HCT116 (cell line): ENCODE results near the gene TSPAN1. TPM values are rescaled to one million over a fixed set of nuclear protein-coding genes. Genes with fewer than 3 reads are reported as not detected.

ENCODE experiments used
- ATAC-seq: fragments of 200-7000 bp; cut with Tn5 transposase; 2 replicates; pipeline ENCODE4 v1.9.1; 2020; ENCODE audit warnings: mild to moderate bottlenecking, moderate library complexity
- BruUV-seq: library from RNA; stranded (reverse); fragments of 400-500 nt; replicated peaks from 2 replicates; lab custom pipeline; 2021; lab: Mats Ljungman, UMichigan
- CTCF ChIA-PET: fragments of 300-600 bp; sonication (Branson Sonifier 250); formaldehyde crosslinking; loops from one replicate; lab custom pipeline; 2021; ENCODE audit warnings: antibody characterized with exemption; lab: Charles Lee
- POLR2A ChIA-PET: fragments of 300-600, 350-600 bp; sonication (Branson Sonifier 250); formaldehyde crosslinking; loops from one replicate; lab custom pipeline; 2021; ENCODE audit warnings: antibody characterized with exemption; lab: Charles Lee
- RAD21 ChIA-PET, 2 experiments: fragments of 300-600 bp; sonication (Branson Sonifier 250); formaldehyde crosslinking; loops; one replicate each; lab custom pipeline; 2023; ENCODE audit warnings: low total read pairs in 2 of 2; ENCODE audit not compliant: uncharacterized antibody in 2 of 2, unreplicated experiment in 2 of 2, low non-redundant PET in 1 of 2; lab: Charles Lee
- DNase-seq: peaks from one replicate; pipeline ENCODE4 v3.0.0-alpha.2; 2010; ENCODE audit warnings: low read depth, low spot score
- H2AFZ ChIP-seq: fragments of 200-600 bp; shearing (Covaris generic), sonication (generic); 2 replicates; pipeline ENCODE4 v1.6.1; 2017; ENCODE audit warnings: low read depth, mixed run types, mixed read lengths, antibody characterized with exemption, low read length; ENCODE audit not compliant: poor library complexity, severe bottlenecking
- H3K27ac ChIP-seq: 2 replicates; pipeline ENCODE4 v1.5.1; 2012; ENCODE audit warnings: low read depth, low read length
- H3K27me3 ChIP-seq: fragments of 200-600 bp; sonication (generic); 2 replicates; pipeline ENCODE4 v1.6.1; 2016; ENCODE audit warnings: mixed run types, low read length, mixed read lengths; ENCODE audit not compliant: insufficient read depth
- H3K36me3 ChIP-seq, 2 experiments: fragments of 200-500 bp in 1 of 2; fragments of 200-600 bp in 1 of 2; sonication (Bioruptor generic) in 1 of 2; sonication (generic) in 1 of 2; 2 replicates each; pipeline versions ENCODE4 v1.5.1 to v1.6.1; 2014 to 2016; ENCODE audit warnings: low read length in 2 of 2, inconsistent platforms in 1 of 2, mixed read lengths in 1 of 2, mixed run types in 1 of 2; ENCODE audit not compliant: insufficient read depth in 2 of 2, control insufficient read depth in 1 of 2
- H3K4me1 ChIP-seq, 2 experiments: fragments of 200-600 bp in 1 of 2; sonication (generic) in 1 of 2; 2 replicates each; pipeline versions ENCODE4 v1.5.1 to v1.6.1; 2012 to 2017; ENCODE audit warnings: low read length in 2 of 2, inconsistent platforms in 1 of 2, mild to moderate bottlenecking in 1 of 2, mixed read lengths in 1 of 2, mixed run types in 1 of 2, moderate library complexity in 1 of 2; ENCODE audit not compliant: insufficient read depth in 2 of 2, control insufficient read depth in 1 of 2
- H3K4me2 ChIP-seq: fragments of 200-600 bp; sonication (generic); 2 replicates; pipeline ENCODE4 v1.6.1; 2017; ENCODE audit warnings: mixed run types, low read length, mixed read lengths
- H3K4me3 ChIP-seq, 2 experiments: fragments of 200-600 bp in 1 of 2; sonication (generic) in 1 of 2; replicated peaks in 1 of 2; 2 replicates each; pipeline ENCODE4 v1.5.1; 2011 to 2016; ENCODE audit warnings: low read length in 2 of 2, control low read depth in 1 of 2, low read depth in 1 of 2, mild to moderate bottlenecking in 1 of 2, mixed read lengths in 1 of 2, mixed run types in 1 of 2
- H3K79me2 ChIP-seq: fragments of 200-600 bp; sonication (generic); 2 replicates; pipeline ENCODE4 v1.6.1; 2017; ENCODE audit warnings: mild to moderate bottlenecking, mixed run types, low read length, moderate library complexity, mixed read lengths; ENCODE audit not compliant: insufficient read depth
- H3K9ac ChIP-seq: fragments of 200-600 bp; sonication (generic); 2 replicates; pipeline ENCODE4 v1.6.1; 2016; ENCODE audit warnings: low read length, mixed read lengths
- H3K9me2 ChIP-seq: fragments of 200-600 bp; sonication (generic), shearing (Covaris generic); 2 replicates; pipeline ENCODE4 v1.6.1; 2017; ENCODE audit warnings: mixed run types, mild to moderate bottlenecking, moderate library complexity; ENCODE audit not compliant: insufficient read depth
- H3K9me3 ChIP-seq, 2 experiments: fragments of 200-500 bp in 1 of 2; fragments of 200-600 bp in 1 of 2; sonication (Bioruptor generic) in 1 of 2; sonication (generic) in 1 of 2; 2 replicates each; pipeline ENCODE4 v1.6.1; 2014 to 2017; ENCODE audit warnings: low read length in 2 of 2, mixed read lengths in 2 of 2, inconsistent platforms in 1 of 2, low read depth in 1 of 2, mild to moderate bottlenecking in 1 of 2, mixed run types in 1 of 2, moderate library complexity in 1 of 2; ENCODE audit not compliant: control insufficient read depth in 1 of 2, insufficient read depth in 1 of 2
- H4K20me1 ChIP-seq: fragments of 200-600 bp; sonication (generic), shearing (Covaris generic); 2 replicates; pipeline ENCODE4 v1.6.1; 2017; ENCODE audit warnings: mixed run types, mild to moderate bottlenecking, moderate library complexity; ENCODE audit not compliant: insufficient read depth
- EZH2 ChIP-seq: fragments of 200-600 bp; sonication (generic); IDR thresholded peaks from 2 replicates; pipeline ENCODE4 v1.6.1; 2017; ENCODE audit warnings: antibody characterized with exemption, mixed run types
- EZH2phosphoT487 ChIP-seq: fragments of 200-600 bp; IDR thresholded peaks from 2 replicates; pipeline ENCODE4 v1.6.1; 2018; ENCODE audit warnings: antibody characterized with exemption, borderline replicate concordance
- SIN3A ChIP-seq: IDR thresholded peaks from 2 replicates; pipeline ENCODE4 v1.6.1; 2012; ENCODE audit warnings: low read depth
- TCF7L2 ChIP-seq: IDR thresholded peaks from 2 replicates; pipeline ENCODE4 v1.7.0; 2011; ENCODE audit warnings: borderline replicate concordance, inconsistent platforms; ENCODE audit not compliant: insufficient read depth, insufficient read length; ENCODE audit errors: extremely low read depth
- intact Hi-C: fragments of 100-400 bp; cut with micrococcal nuclease; formaldehyde crosslinking; loops from 2 replicates; pipeline ENCODE4 v1.10.0; 2022
- total RNA-seq: library from RNA; stranded (reverse); gene quantifications from one replicate; pipeline ENCODE4 v1.2.1, GENCODE V29; 2021; ENCODE audit not compliant: unreplicated experiment
- TF ChIP-seq, protein P1 (sequence below): IDR thresholded peaks from 2 replicates; pipeline ENCODE4 v1.6.1; 2012; ENCODE audit warnings: low read depth

TSPAN1 gene
- total RNA-seq, 1 experiment from 2014 or later: 9.9 TPM

DNA sequence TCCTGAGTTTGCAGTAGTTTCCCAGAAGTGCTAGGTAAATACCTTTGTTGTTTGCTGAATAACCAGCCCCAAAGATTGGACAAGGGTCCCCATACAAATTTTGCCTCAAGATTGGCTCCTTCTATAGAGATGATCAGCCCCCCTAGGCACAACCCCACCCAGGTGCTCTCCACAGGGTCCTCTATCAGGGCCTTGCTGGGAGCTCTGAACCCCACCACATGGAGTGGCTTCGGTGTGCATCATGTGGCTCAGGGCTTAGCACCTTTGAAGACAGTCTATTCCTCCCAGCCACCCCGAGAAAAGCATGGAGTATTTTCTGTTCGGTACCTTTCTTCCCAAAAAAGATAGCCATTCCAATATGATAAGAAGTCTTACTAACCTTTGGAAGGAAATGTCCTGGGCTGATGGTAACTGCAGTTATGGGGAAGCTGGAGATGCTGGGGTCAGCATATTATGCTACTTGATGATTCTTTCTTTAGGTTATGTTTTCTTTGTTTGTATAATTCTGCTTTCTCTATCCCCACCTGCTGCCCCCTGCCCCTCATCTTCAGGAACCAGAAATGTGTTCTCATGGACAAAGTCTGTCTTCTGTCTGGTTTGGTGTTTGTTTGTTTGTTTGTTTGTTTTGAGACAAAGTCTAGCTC lies 5.0 kb upstream of the TSPAN1 start:
- Histone ChIP-seq H3K4me2 (no peak overlapping the region), H3K36me3 (no peaks in the 10 kb centered on the region), H2AFZ (no peak overlapping the region), H3K9ac (no peak overlapping the region), H3K9me2 (no peaks in the 10 kb centered on the region)
- ChIA-PET RAD21 (no interaction called here), POLR2A (no interaction called here)
- no peak for DNase-seq
- TF ChIP-seq EZH2phosphoT487: no peak
- TF ChIP-seq SIN3A: no peak
- TF ChIP-seq TCF7L2: no peak
- TF ChIP-seq EZH2: no peak
- TF ChIP-seq, protein P1, sequence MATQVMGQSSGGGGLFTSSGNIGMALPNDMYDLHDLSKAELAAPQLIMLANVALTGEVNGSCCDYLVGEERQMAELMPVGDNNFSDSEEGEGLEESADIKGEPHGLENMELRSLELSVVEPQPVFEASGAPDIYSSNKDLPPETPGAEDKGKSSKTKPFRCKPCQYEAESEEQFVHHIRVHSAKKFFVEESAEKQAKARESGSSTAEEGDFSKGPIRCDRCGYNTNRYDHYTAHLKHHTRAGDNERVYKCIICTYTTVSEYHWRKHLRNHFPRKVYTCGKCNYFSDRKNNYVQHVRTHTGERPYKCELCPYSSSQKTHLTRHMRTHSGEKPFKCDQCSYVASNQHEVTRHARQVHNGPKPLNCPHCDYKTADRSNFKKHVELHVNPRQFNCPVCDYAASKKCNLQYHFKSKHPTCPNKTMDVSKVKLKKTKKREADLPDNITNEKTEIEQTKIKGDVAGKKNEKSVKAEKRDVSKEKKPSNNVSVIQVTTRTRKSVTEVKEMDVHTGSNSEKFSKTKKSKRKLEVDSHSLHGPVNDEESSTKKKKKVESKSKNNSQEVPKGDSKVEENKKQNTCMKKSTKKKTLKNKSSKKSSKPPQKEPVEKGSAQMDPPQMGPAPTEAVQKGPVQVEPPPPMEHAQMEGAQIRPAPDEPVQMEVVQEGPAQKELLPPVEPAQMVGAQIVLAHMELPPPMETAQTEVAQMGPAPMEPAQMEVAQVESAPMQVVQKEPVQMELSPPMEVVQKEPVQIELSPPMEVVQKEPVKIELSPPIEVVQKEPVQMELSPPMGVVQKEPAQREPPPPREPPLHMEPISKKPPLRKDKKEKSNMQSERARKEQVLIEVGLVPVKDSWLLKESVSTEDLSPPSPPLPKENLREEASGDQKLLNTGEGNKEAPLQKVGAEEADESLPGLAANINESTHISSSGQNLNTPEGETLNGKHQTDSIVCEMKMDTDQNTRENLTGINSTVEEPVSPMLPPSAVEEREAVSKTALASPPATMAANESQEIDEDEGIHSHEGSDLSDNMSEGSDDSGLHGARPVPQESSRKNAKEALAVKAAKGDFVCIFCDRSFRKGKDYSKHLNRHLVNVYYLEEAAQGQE: no peak
- TF ChIP-seq, all 23 proteins: peak for 0
- no peak overlapping the region for H3K4me3 ChIP-seq
- H3K4me1 ChIP-seq: peaks cover 38 to 39% of the 10 kb centered on the region in 2 experiments
- no peaks in the 10 kb centered on the region for H3K27me3 ChIP-seq
- no peaks in the 10 kb centered on the region for H3K79me2 ChIP-seq
- no peaks in the 10 kb centered on the region for H4K20me1 ChIP-seq
- no peak for ATAC-seq
- no peak overlapping the region for H3K27ac ChIP-seq
- no TSS peak for BruUV-seq
- intact Hi-C loops: no loop called here
- CTCF ChIA-PET: no interaction called here
- H3K9me3 ChIP-seq: no peaks in the 10 kb centered on the region
